B cell (primary cell): ENCODE data around the gene ARHGEF26. TPM values are rescaled to one million over a fixed set of nuclear protein-coding genes. Genes with fewer than 3 reads are reported as not detected.

Experiments used
- ATAC-seq: fragments of 200-7000 bp; cut with Tn5 transposase; one replicate; pipeline ENCODE4 v1.10.0; 2021; ENCODE audit warnings: low read depth, mild to moderate bottlenecking, moderate number of reproducible peaks, moderate library complexity
- CTCF ChIA-PET: fragments of 350-600 bp; sonication (Branson Sonifier 250); formaldehyde crosslinking; loops from one replicate; lab custom pipeline; 2021; ENCODE audit warnings: antibody characterized with exemption, inconsistent platforms; lab: Charles Lee
- POLR2A ChIA-PET: fragments of 350-600 bp; sonication (Branson Sonifier 250); formaldehyde crosslinking; loops from one replicate; lab custom pipeline; 2021; ENCODE audit warnings: antibody characterized with exemption; lab: Charles Lee
- DNase-seq: peaks from one replicate; pipeline ENCODE4 v3.0.0; 2013
- H2AFZ ChIP-seq: 2 replicates; pipeline ENCODE4 v1.6.1; 2012; ENCODE audit warnings: mild to moderate bottlenecking, low read depth, low read length; ENCODE audit not compliant: insufficient read depth, poor library complexity, severe bottlenecking
- H3K27ac ChIP-seq, 2 donors: 1 replicate in 1 of 2; 2 replicates in 1 of 2; pipeline ENCODE4 v1.5.1; 2012 to 2013; ENCODE audit warnings: low read length in 2 of 2, mild to moderate bottlenecking in 2 of 2, moderate library complexity in 1 of 2
- H3K27me3 ChIP-seq, 4 experiments: fragments of 200-600 bp in 1 of 4; sonication (generic) in 1 of 4; replicated peaks in 1 of 4; 1 replicate in 2 of 4; 2 replicates in 2 of 4; pipeline versions ENCODE4 v1.6.1 to v1.7.0; 2013 to 2016; ENCODE audit warnings: low read length in 3 of 4, mild to moderate bottlenecking in 2 of 4, mixed read lengths in 1 of 4, moderate library complexity in 1 of 4; ENCODE audit not compliant: insufficient read depth in 4 of 4, control insufficient read depth in 3 of 4; ENCODE audit errors: control extremely low read depth in 1 of 4
- H3K36me3 ChIP-seq, 2 experiments: replicated peaks in 1 of 2; 1 replicate in 1 of 2; 2 replicates in 1 of 2; pipeline versions ENCODE4 v1.6.1 to v1.7.1; 2013; ENCODE audit warnings: low read length in 1 of 2; ENCODE audit not compliant: insufficient read depth in 2 of 2, control insufficient read depth in 1 of 2; ENCODE audit errors: control extremely low read depth in 1 of 2, extremely low read depth in 1 of 2
- H3K4me1 ChIP-seq, 2 donors: fragments of 200-600 bp in 1 of 2; sonication (generic) in 1 of 2; 1 replicate in 1 of 2; 2 replicates in 1 of 2; pipeline versions ENCODE4 v1.5.1 to v1.6.1; 2013 to 2017; ENCODE audit warnings: low read length in 2 of 2; ENCODE audit not compliant: control insufficient read depth in 2 of 2, insufficient read depth in 2 of 2
- H3K4me2 ChIP-seq: replicated peaks from 2 replicates; pipeline ENCODE3; 2012; ENCODE audit warnings: mild to moderate bottlenecking, low read depth, low read length; ENCODE audit not compliant: poor library complexity, severe bottlenecking
- H3K4me3 ChIP-seq, 5 experiments: fragments of 200-600 bp in 1 of 5; sonication (generic) in 1 of 5; 1 replicate in 3 of 5; 2 replicates in 2 of 5; pipeline versions ENCODE4 v1.5.1 to v1.7.0; 2011 to 2016; ENCODE audit warnings: low read length in 4 of 5, mild to moderate bottlenecking in 4 of 5, low read depth in 2 of 5, control low read depth in 1 of 5, moderate library complexity in 1 of 5; ENCODE audit not compliant: insufficient read depth in 1 of 5; ENCODE audit errors: control extremely low read depth in 1 of 5, extremely low read depth in 1 of 5
- H3K79me2 ChIP-seq: fragments of 200-600 bp; sonication (generic); one replicate; pipeline ENCODE4 v1.6.0; 2016; ENCODE audit warnings: low read length; ENCODE audit not compliant: control insufficient read depth, insufficient read depth
- H3K9ac ChIP-seq: fragments of 200-600 bp; sonication (generic); 2 replicates; pipeline ENCODE4 v1.6.1; 2017; ENCODE audit warnings: mild to moderate bottlenecking, low read length, moderate library complexity
- H3K9me3 ChIP-seq, 3 donors: one replicate each; pipeline versions ENCODE4 v1.6.1 to v1.7.1; 2013; ENCODE audit warnings: low read length in 2 of 3; ENCODE audit not compliant: control insufficient read depth in 2 of 3, insufficient read depth in 1 of 3; ENCODE audit errors: control extremely low read depth in 1 of 3
- H4K20me1 ChIP-seq: 2 replicates; pipeline ENCODE4 v1.6.0; 2012; ENCODE audit warnings: mild to moderate bottlenecking, low read length; ENCODE audit not compliant: insufficient read depth, control insufficient read depth, poor library complexity, severe bottlenecking
- H3K27ac Mint-ChIP-seq: one replicate; pipeline ENCODE4 v1.8.0; 2021; ENCODE audit warnings: mixed read lengths
- H3K27me3 Mint-ChIP-seq: one replicate; pipeline ENCODE4 v1.8.0; 2021; ENCODE audit warnings: mixed read lengths
- H3K4me1 Mint-ChIP-seq: one replicate; pipeline ENCODE4 v1.8.0; 2021; ENCODE audit warnings: mixed read lengths
- H3K4me3 Mint-ChIP-seq: one replicate; pipeline ENCODE4 v1.8.0; 2021; ENCODE audit warnings: mixed read lengths
- H3K9me3 Mint-ChIP-seq: one replicate; pipeline ENCODE4 v1.8.0; 2022; ENCODE audit warnings: mixed read lengths; ENCODE audit not compliant: insufficient read depth
- CTCF ChIP-seq: fragments of 200-600 bp; IDR thresholded peaks from one replicate; pipeline ENCODE4 v1.8.0; 2022; ENCODE audit warnings: antibody characterized with exemption, mild to moderate bottlenecking
- EZH2 ChIP-seq: IDR thresholded peaks from 2 replicates; pipeline ENCODE4 v1.6.1; 2012; ENCODE audit warnings: borderline replicate concordance, low read depth, mild to moderate bottlenecking, moderate library complexity, low read length; ENCODE audit not compliant: insufficient read depth, poor library complexity, severe bottlenecking
- WGBS: methylation state at CpG from one replicate; pipeline ENCODE4 v1.1.5; 2013; ENCODE audit warnings: missing lambda C conversion rate; ENCODE audit not compliant: insufficient coverage; 5-methylcytosine and 5-hydroxymethylcytosine counted together
- intact Hi-C: fragments of 100-400 bp; cut with micrococcal nuclease; formaldehyde crosslinking; loops from one replicate; pipeline ENCODE4 v1.10.0; 2022
- polyA plus RNA-seq: library from polyadenylated mRNA; depleted of rRNA; stranded (reverse); fragments of >200 nt; gene quantifications from 2 replicates; pipeline ENCODE4 v1.2.3, GENCODE V29; 2012
- total RNA-seq, 2 donors: library from RNA; stranded (reverse); fragments of 120-200 nt in 1 of 2; gene quantifications; 1 replicate in 1 of 2; 2 replicates in 1 of 2; pipeline versions ENCODE4 v1.2.3 to v1.2.4, GENCODE V29; 2013 to 2022

The ARHGEF26 gene
- total and polyA plus RNA-seq, 2 donors (not counting 1 experiment from before 2014, with no cell fraction given) = not detected

DNA sequence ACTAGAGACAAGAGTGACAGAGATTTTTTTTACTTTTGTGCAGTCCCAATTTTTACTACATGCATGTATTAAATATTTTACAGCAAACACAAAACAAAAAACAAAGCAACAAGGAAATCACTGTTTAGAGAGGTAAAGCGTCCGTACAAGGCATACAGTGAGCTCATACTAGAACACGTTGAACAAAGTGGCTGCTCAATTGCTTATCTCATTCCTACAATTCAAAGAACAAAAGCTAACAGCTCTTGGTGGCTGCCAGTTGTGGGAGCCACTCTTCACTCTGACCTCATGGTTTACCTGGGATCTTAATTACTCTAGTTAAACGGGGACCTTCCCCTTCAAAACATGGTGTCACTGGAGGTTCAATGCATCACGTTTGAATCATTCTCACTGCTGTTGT lies 7.6 kb upstream of the ARHGEF26 start:
- ATAC-seq (no peak), DNase-seq (no peak)
- Histone ChIP-seq H3K27ac (no peak overlapping the region), H3K4me1 (no peaks in the 10 kb centered on the region), H3K79me2 (no peaks in the 10 kb centered on the region), H3K4me3 (no peak overlapping the region), H3K36me3 (no peaks in the 10 kb centered on the region), H3K9me3 (peaks cover 0 to 2% (median 0%) of the 10 kb centered on the region in 3 donors), H4K20me1 (no peaks in the 10 kb centered on the region), H2AFZ (no peak overlapping the region), H3K9ac (no peak overlapping the region), H3K4me2 (no peak overlapping the region), H3K27me3 (peaks cover 0 to 10% (median 0%) of the 10 kb centered on the region in 4 experiments)
- no peak for TF ChIP-seq EZH2
- no peak for TF ChIP-seq CTCF
- H3K27ac Mint-ChIP-seq = no peak overlapping the region
- CTCF ChIA-PET = no interaction called here
- POLR2A ChIA-PET = no interaction called here
- H3K4me3 Mint-ChIP-seq = no peak overlapping the region
- H3K27me3 Mint-ChIP-seq = peaks cover 13% of the 10 kb centered on the region
- WGBS = 91% methylated on average over 3 of the region's 5 CpGs
- no peaks in the 10 kb centered on the region for H3K9me3 Mint-ChIP-seq
- intact Hi-C loops = no loop called here
- H3K4me1 Mint-ChIP-seq = no peaks in the 10 kb centered on the region

- WGBS = 100% methylated on average over 1 of the region's 2 CpGs
- Mint-ChIP-seq H3K27me3 (peaks cover 27% of the 10 kb centered on the region), H3K4me1 (peaks cover under 1% of the 10 kb centered on the region)
These were observed 5.9 kb upstream of the ARHGEF26 start for GRCh38 chr3:154115332-154115731.

More at GRCh38 chr3:154115332-154115731, 5.9 kb upstream of the ARHGEF26 start:
- Histone ChIP-seq H3K9me3 (peaks cover 0 to 2% (median 0%) of the 10 kb centered on the region in 3 donors), H4K20me1 (no peaks in the 10 kb centered on the region), H2AFZ (no peak overlapping the region), H3K79me2 (no peaks in the 10 kb centered on the region), H3K36me3 (no peaks in the 10 kb centered on the region), H3K9ac (no peak overlapping the region), H3K4me3 (no peak overlapping the region), H3K27ac (no peak overlapping the region), H3K4me2 (no peak overlapping the region), H3K27me3 (peaks cover 0 to 10% (median 3%) of the 10 kb centered on the region in 4 experiments), H3K4me1 (no peaks in the 10 kb centered on the region)
- CTCF ChIA-PET = no interaction called here
- Mint-ChIP-seq H3K4me3 (no peak overlapping the region), H3K9me3 (no peaks in the 10 kb centered on the region), H3K27ac (no peak overlapping the region)
- no peak for DNase-seq
- no peak for ATAC-seq
- TF ChIP-seq CTCF (no peak), EZH2 (no peak)
- intact Hi-C loops = no loop called here
- POLR2A ChIA-PET = no interaction called here
